HCT116 (cell line): ENCODE data around the gene GRK5. TPM values are rescaled to one million over a fixed set of nuclear protein-coding genes. Genes with fewer than 3 reads are reported as not detected.

Experiments
- ATAC-seq: fragments of 200-7000 bp; cut with Tn5 transposase; 2 replicates; pipeline ENCODE4 v1.9.1; 2020; ENCODE audit warnings: mild to moderate bottlenecking, moderate library complexity
- BruUV-seq: library from RNA; stranded (reverse); fragments of 400-500 nt; replicated peaks from 2 replicates; lab custom pipeline; 2021; lab: Mats Ljungman, UMichigan
- CTCF ChIA-PET: fragments of 300-600 bp; sonication (Branson Sonifier 250); formaldehyde crosslinking; loops from one replicate; lab custom pipeline; 2021; ENCODE audit warnings: antibody characterized with exemption; lab: Charles Lee
- POLR2A ChIA-PET: fragments of 300-600, 350-600 bp; sonication (Branson Sonifier 250); formaldehyde crosslinking; loops from one replicate; lab custom pipeline; 2021; ENCODE audit warnings: antibody characterized with exemption; lab: Charles Lee
- RAD21 ChIA-PET, 2 experiments: fragments of 300-600 bp; sonication (Branson Sonifier 250); formaldehyde crosslinking; loops; one replicate each; lab custom pipeline; 2023; ENCODE audit warnings: low total read pairs in 2 of 2; ENCODE audit not compliant: uncharacterized antibody in 2 of 2, unreplicated experiment in 2 of 2, low non-redundant PET in 1 of 2; lab: Charles Lee
- DNase-seq: peaks from one replicate; pipeline ENCODE4 v3.0.0-alpha.2; 2010; ENCODE audit warnings: low read depth, low spot score
- H2AFZ ChIP-seq: fragments of 200-600 bp; shearing (Covaris generic), sonication (generic); 2 replicates; pipeline ENCODE4 v1.6.1; 2017; ENCODE audit warnings: low read depth, mixed run types, mixed read lengths, antibody characterized with exemption, low read length; ENCODE audit not compliant: poor library complexity, severe bottlenecking
- H3K27ac ChIP-seq: 2 replicates; pipeline ENCODE4 v1.5.1; 2012; ENCODE audit warnings: low read depth, low read length
- H3K27me3 ChIP-seq: fragments of 200-600 bp; sonication (generic); 2 replicates; pipeline ENCODE4 v1.6.1; 2016; ENCODE audit warnings: mixed run types, low read length, mixed read lengths; ENCODE audit not compliant: insufficient read depth
- H3K36me3 ChIP-seq, 2 experiments: fragments of 200-500 bp in 1 of 2; fragments of 200-600 bp in 1 of 2; sonication (Bioruptor generic) in 1 of 2; sonication (generic) in 1 of 2; 2 replicates each; pipeline versions ENCODE4 v1.5.1 to v1.6.1; 2014 to 2016; ENCODE audit warnings: low read length in 2 of 2, inconsistent platforms in 1 of 2, mixed read lengths in 1 of 2, mixed run types in 1 of 2; ENCODE audit not compliant: insufficient read depth in 2 of 2, control insufficient read depth in 1 of 2
- H3K4me1 ChIP-seq, 2 experiments: fragments of 200-600 bp in 1 of 2; sonication (generic) in 1 of 2; 2 replicates each; pipeline versions ENCODE4 v1.5.1 to v1.6.1; 2012 to 2017; ENCODE audit warnings: low read length in 2 of 2, inconsistent platforms in 1 of 2, mild to moderate bottlenecking in 1 of 2, mixed read lengths in 1 of 2, mixed run types in 1 of 2, moderate library complexity in 1 of 2; ENCODE audit not compliant: insufficient read depth in 2 of 2, control insufficient read depth in 1 of 2
- H3K4me2 ChIP-seq: fragments of 200-600 bp; sonication (generic); 2 replicates; pipeline ENCODE4 v1.6.1; 2017; ENCODE audit warnings: mixed run types, low read length, mixed read lengths
- H3K4me3 ChIP-seq, 2 experiments: fragments of 200-600 bp in 1 of 2; sonication (generic) in 1 of 2; replicated peaks in 1 of 2; 2 replicates each; pipeline ENCODE4 v1.5.1; 2011 to 2016; ENCODE audit warnings: low read length in 2 of 2, control low read depth in 1 of 2, low read depth in 1 of 2, mild to moderate bottlenecking in 1 of 2, mixed read lengths in 1 of 2, mixed run types in 1 of 2
- H3K79me2 ChIP-seq: fragments of 200-600 bp; sonication (generic); 2 replicates; pipeline ENCODE4 v1.6.1; 2017; ENCODE audit warnings: mild to moderate bottlenecking, mixed run types, low read length, moderate library complexity, mixed read lengths; ENCODE audit not compliant: insufficient read depth
- H3K9ac ChIP-seq: fragments of 200-600 bp; sonication (generic); 2 replicates; pipeline ENCODE4 v1.6.1; 2016; ENCODE audit warnings: low read length, mixed read lengths
- H3K9me2 ChIP-seq: fragments of 200-600 bp; sonication (generic), shearing (Covaris generic); 2 replicates; pipeline ENCODE4 v1.6.1; 2017; ENCODE audit warnings: mixed run types, mild to moderate bottlenecking, moderate library complexity; ENCODE audit not compliant: insufficient read depth
- H3K9me3 ChIP-seq, 2 experiments: fragments of 200-500 bp in 1 of 2; fragments of 200-600 bp in 1 of 2; sonication (Bioruptor generic) in 1 of 2; sonication (generic) in 1 of 2; 2 replicates each; pipeline ENCODE4 v1.6.1; 2014 to 2017; ENCODE audit warnings: low read length in 2 of 2, mixed read lengths in 2 of 2, inconsistent platforms in 1 of 2, low read depth in 1 of 2, mild to moderate bottlenecking in 1 of 2, mixed run types in 1 of 2, moderate library complexity in 1 of 2; ENCODE audit not compliant: control insufficient read depth in 1 of 2, insufficient read depth in 1 of 2
- H4K20me1 ChIP-seq: fragments of 200-600 bp; sonication (generic), shearing (Covaris generic); 2 replicates; pipeline ENCODE4 v1.6.1; 2017; ENCODE audit warnings: mixed run types, mild to moderate bottlenecking, moderate library complexity; ENCODE audit not compliant: insufficient read depth
- CBX3 ChIP-seq: IDR thresholded peaks from 2 replicates; pipeline ENCODE4 v1.6.1; 2012; ENCODE audit warnings: low read depth
- CEBPB ChIP-seq: IDR thresholded peaks from 2 replicates; pipeline ENCODE4 v1.6.1; 2012; ENCODE audit warnings: low read depth
- EZH2phosphoT487 ChIP-seq: fragments of 200-600 bp; IDR thresholded peaks from 2 replicates; pipeline ENCODE4 v1.6.1; 2018; ENCODE audit warnings: antibody characterized with exemption, borderline replicate concordance
- RAD21 ChIP-seq: IDR thresholded peaks from 2 replicates; pipeline ENCODE4 v1.6.1; 2012; ENCODE audit warnings: low read depth, mild to moderate bottlenecking
- REST ChIP-seq: IDR thresholded peaks from 2 replicates; pipeline ENCODE4 v1.6.1; 2012; ENCODE audit warnings: low read depth
- SIN3A ChIP-seq: IDR thresholded peaks from 2 replicates; pipeline ENCODE4 v1.6.1; 2012; ENCODE audit warnings: low read depth
- SP1 ChIP-seq: IDR thresholded peaks from 2 replicates; pipeline ENCODE4 v1.6.1; 2012; ENCODE audit warnings: low read depth
- TCF7L2 ChIP-seq: IDR thresholded peaks from 2 replicates; pipeline ENCODE4 v1.7.0; 2011; ENCODE audit warnings: borderline replicate concordance, inconsistent platforms; ENCODE audit not compliant: insufficient read depth, insufficient read length; ENCODE audit errors: extremely low read depth
- ZBTB33 ChIP-seq: IDR thresholded peaks from 2 replicates; pipeline ENCODE4 v1.6.1; 2011; ENCODE audit warnings: mild to moderate bottlenecking, low read length, moderate library complexity; ENCODE audit not compliant: insufficient replicate concordance; ENCODE audit errors: extremely low read depth
- intact Hi-C: fragments of 100-400 bp; cut with micrococcal nuclease; formaldehyde crosslinking; loops from 2 replicates; pipeline ENCODE4 v1.10.0; 2022
- total RNA-seq: library from RNA; stranded (reverse); gene quantifications from one replicate; pipeline ENCODE4 v1.2.1, GENCODE V29; 2021; ENCODE audit not compliant: unreplicated experiment

Gene GRK5
- total RNA-seq, 1 experiment from 2014 or later, result 7.3 TPM

GRCh38 chr10:119393421-119393820, 186.1 kb downstream of the GRK5 start:
- Histone ChIP-seq H3K9ac (no peak overlapping the region), H3K4me2 (no peak overlapping the region), H3K79me2 (no peaks in the 10 kb centered on the region), H4K20me1 (no peaks in the 10 kb centered on the region), H2AFZ (no peak overlapping the region), H3K4me3 (no peak overlapping the region), H3K27me3 (no peaks in the 10 kb centered on the region), H3K4me1 (no peaks in the 10 kb centered on the region), H3K9me2 (no peaks in the 10 kb centered on the region), H3K9me3 (no peaks in the 10 kb centered on the region), H3K27ac (no peak overlapping the region), H3K36me3 (no peaks in the 10 kb centered on the region)
- CTCF ChIA-PET, result no interaction called here
- intact Hi-C loops, result no loop called here
- BruUV-seq, result no TSS peak
- TF ChIP-seq SP1 (no peak), REST (no peak), EZH2phosphoT487 (no peak)
- RAD21 ChIA-PET, result no interaction called here
- DNase-seq (no peak), ATAC-seq (no peak)
- POLR2A ChIA-PET, result no interaction called here

GRCh38 chr10:119393845-119394244, 186.5 kb downstream of the GRK5 start:
- H3K9ac ChIP-seq, result no peak overlapping the region
- no peaks in the 10 kb centered on the region for H3K27me3 ChIP-seq
- no peaks in the 10 kb centered on the region for H4K20me1 ChIP-seq
- no peaks in the 10 kb centered on the region for H3K36me3 ChIP-seq
- H3K9me3 ChIP-seq, result no peaks in the 10 kb centered on the region
- no TSS peak for BruUV-seq
- H3K79me2 ChIP-seq, result no peaks in the 10 kb centered on the region
- no peak overlapping the region for H2AFZ ChIP-seq
- H3K4me2 ChIP-seq, result no peak overlapping the region
- H3K4me3 ChIP-seq, result no peak overlapping the region
- DNase-seq (no peak), ATAC-seq (no peak)
- intact Hi-C loops, result no loop called here
- TF ChIP-seq SP1 (no peak), REST (no peak), ZBTB33 (no peak), TCF7L2 (no peak), CEBPB (no peak), CBX3 (no peak), SIN3A (no peak), RAD21 (no peak)
- ChIA-PET POLR2A (no interaction called here), CTCF (no interaction called here), RAD21 (no interaction called here)
- no peaks in the 10 kb centered on the region for H3K4me1 ChIP-seq
- H3K9me2 ChIP-seq, result no peaks in the 10 kb centered on the region
- no peak overlapping the region for H3K27ac ChIP-seq
